Measurements from ENCODE around the gene TBL1XR1. TPM values are rescaled to one million over a fixed set of nuclear protein-coding genes. Genes with fewer than 3 reads are reported as not detected.
"Not testable (repeated sequence)": the region's sequence is repeated elsewhere in the genome, so short reads cannot be mapped to it uniquely, and the experiment has no call there.

Gene TBL1XR1
- total RNA-seq, 1 experiment from 2014 or later, result 186 TPM

- no peaks in the 10 kb centered on the region for H3K9me3 ChIP-seq (ENCODE audit: low read depth, low read length, poor library complexity, severe bottlenecking)
- peaks cover 26% of the 10 kb centered on the region for H3K4me1 ChIP-seq (ENCODE audit: insufficient read depth, low read length, poor library complexity, severe bottlenecking)
- BruUV-seq (replicated peaks), result no TSS peak
- POLR2A ChIA-PET (ENCODE audit: low non-redundant PET), result interaction anchor here (0.7 kb wide), 1 partner anchor 491 kb away, joined by 9 read pairs; no protein-coding TSS in a partner anchor
- no peaks in the 10 kb centered on the region for H3K27me3 ChIP-seq (replicated peaks; ENCODE audit: insufficient read depth, low read depth, low read length, poor library complexity)
- H3K4me3 ChIP-seq (ENCODE audit: low read depth, low read length, poor library complexity, severe bottlenecking), result no peak overlapping the region
- TF ChIP-seq EZH2 (IDR thresholded peaks at IDR 0.05; ENCODE audit: borderline replicate concordance, low read depth, low read length, poor library complexity, severe bottlenecking) (no peak), CTCF (conservative IDR thresholded peaks at IDR 0.05; ENCODE audit: low read depth, low read length) (no peak)
- H3K27ac ChIP-seq (ENCODE audit: low read depth, low read length, poor library complexity, severe bottlenecking), result peak overlapping the region; percentile 12
- DNase-seq (ENCODE audit: low spot score), result no peak
- H3K36me3 ChIP-seq (ENCODE audit: insufficient read depth, low read length, poor library complexity, severe bottlenecking), result no peaks in the 10 kb centered on the region
- intact Hi-C loops (cut with micrococcal nuclease; ENCODE audit: unreplicated experiment), result loop anchor here (5.0 to 10.0 kb wide), 3 partner anchors 69 to 1134 kb away; no protein-coding TSS in a partner anchor
- CTCF ChIA-PET, result no interaction called here
These were observed 6.3 kb downstream of the TBL1XR1 start for GRCh38 chr3:177190756-177191681.

GRCh38 chr3:177190184-177190583, 7.1 kb downstream of the TBL1XR1 start:
- H3K9me3 ChIP-seq (ENCODE audit: low read depth, low read length, poor library complexity, severe bottlenecking); CTCF ChIA-PET; POLR2A ChIA-PET (ENCODE audit: low non-redundant PET); H3K4me3 ChIP-seq (ENCODE audit: low read depth, low read length, poor library complexity, severe bottlenecking); DNase-seq (ENCODE audit: low spot score); H3K27me3 ChIP-seq (replicated peaks; ENCODE audit: insufficient read depth, low read depth, low read length, poor library complexity); H3K36me3 ChIP-seq (ENCODE audit: insufficient read depth, low read length, poor library complexity, severe bottlenecking); BruUV-seq (replicated peaks): not testable (repeated sequence)
- Histone ChIP-seq H3K27ac (ENCODE audit: low read depth, low read length, poor library complexity, severe bottlenecking) (peak overlapping the region; percentile 12), H3K4me1 (ENCODE audit: insufficient read depth, low read length, poor library complexity, severe bottlenecking) (peaks cover 32% of the 10 kb centered on the region)
- intact Hi-C loops (cut with micrococcal nuclease; ENCODE audit: unreplicated experiment), result loop anchor here (5.0 to 10.0 kb wide), 3 partner anchors 68 to 1135 kb away; no protein-coding TSS in a partner anchor

GRCh38 chr3:177188325-177188724, 9.0 kb downstream of the TBL1XR1 start:
- BruUV-seq (replicated peaks); DNase-seq (ENCODE audit: low spot score); H3K36me3 ChIP-seq (ENCODE audit: insufficient read depth, low read length, poor library complexity, severe bottlenecking); POLR2A ChIA-PET (ENCODE audit: low non-redundant PET); H3K27me3 ChIP-seq (replicated peaks; ENCODE audit: insufficient read depth, low read depth, low read length, poor library complexity); CTCF ChIA-PET; H3K9me3 ChIP-seq (ENCODE audit: low read depth, low read length, poor library complexity, severe bottlenecking); H3K27ac ChIP-seq (ENCODE audit: low read depth, low read length, poor library complexity, severe bottlenecking); H3K4me3 ChIP-seq (ENCODE audit: low read depth, low read length, poor library complexity, severe bottlenecking); intact Hi-C loops (cut with micrococcal nuclease; ENCODE audit: unreplicated experiment): not testable (repeated sequence)
- H3K4me1 ChIP-seq (ENCODE audit: insufficient read depth, low read length, poor library complexity, severe bottlenecking), result peaks cover 27% of the 10 kb centered on the region

- no peaks in the 10 kb centered on the region for H3K9me3 ChIP-seq (ENCODE audit: low read depth, low read length, poor library complexity, severe bottlenecking)
- BruUV-seq (replicated peaks), result no TSS peak
- ChIA-PET CTCF (no interaction called here), POLR2A (ENCODE audit: low non-redundant PET) (no interaction called here)
- DNase-seq (ENCODE audit: low spot score), result no peak
- intact Hi-C loops (cut with micrococcal nuclease; ENCODE audit: unreplicated experiment), result no loop called here
- peaks cover 22% of the 10 kb centered on the region for H3K4me1 ChIP-seq (ENCODE audit: insufficient read depth, low read length, poor library complexity, severe bottlenecking)
- H3K36me3 ChIP-seq (ENCODE audit: insufficient read depth, low read length, poor library complexity, severe bottlenecking), result no peaks in the 10 kb centered on the region
- no peak overlapping the region for H3K27ac ChIP-seq (ENCODE audit: low read depth, low read length, poor library complexity, severe bottlenecking)
- H3K4me3 ChIP-seq (ENCODE audit: low read depth, low read length, poor library complexity, severe bottlenecking), result no peak overlapping the region
- no peak for TF ChIP-seq CTCF (conservative IDR thresholded peaks at IDR 0.05; ENCODE audit: low read depth, low read length)
- TF ChIP-seq EZH2 (IDR thresholded peaks at IDR 0.05; ENCODE audit: borderline replicate concordance, low read depth, low read length, poor library complexity, severe bottlenecking), result no peak
- no peaks in the 10 kb centered on the region for H3K27me3 ChIP-seq (replicated peaks; ENCODE audit: insufficient read depth, low read depth, low read length, poor library complexity)
These were observed 11.0 kb downstream of the TBL1XR1 start for GRCh38 chr3:177186306-177186705.
